GM12801 (cell line): ENCODE data around the gene RRH.

Experiments
- TF ChIP-seq, protein P1 (sequence below): IDR thresholded peaks from one replicate; pipeline ENCODE4 v1.5.1; 2011; ENCODE audit warnings: control low read depth; ENCODE audit not compliant: insufficient read length; ENCODE audit errors: extremely low read depth

The RRH gene

DNA sequence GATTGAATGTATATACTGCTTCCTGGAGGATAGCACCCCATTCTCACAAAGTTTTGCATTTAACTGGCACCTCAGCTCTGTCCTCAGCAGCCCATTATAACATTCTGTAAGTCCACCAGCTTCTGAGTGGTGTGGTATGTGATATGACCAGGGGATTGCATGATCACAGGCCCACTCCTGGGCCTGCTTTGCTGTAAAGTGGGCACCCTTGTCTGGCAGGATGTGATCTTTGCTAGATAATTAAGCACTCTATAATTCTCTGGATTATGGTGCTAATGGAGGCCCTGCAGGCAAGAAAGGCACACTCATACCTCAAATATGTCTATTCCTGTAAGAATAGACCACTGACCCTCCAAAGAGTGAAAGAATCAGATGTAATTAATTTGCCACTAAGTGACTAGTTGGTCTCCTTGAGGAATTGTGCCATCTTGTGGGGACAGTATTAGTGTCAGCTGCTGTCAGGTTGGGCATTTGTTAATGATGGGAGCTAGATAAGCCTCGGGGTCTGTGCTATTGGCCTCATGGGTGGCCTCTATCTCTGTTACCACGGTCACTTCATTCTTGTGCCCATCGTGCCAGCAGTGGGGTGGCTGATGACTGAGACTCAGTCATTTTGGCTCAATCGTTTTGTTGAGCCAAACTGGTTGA is 23.7 kb upstream of the RRH start:
- TF ChIP-seq, protein P1, sequence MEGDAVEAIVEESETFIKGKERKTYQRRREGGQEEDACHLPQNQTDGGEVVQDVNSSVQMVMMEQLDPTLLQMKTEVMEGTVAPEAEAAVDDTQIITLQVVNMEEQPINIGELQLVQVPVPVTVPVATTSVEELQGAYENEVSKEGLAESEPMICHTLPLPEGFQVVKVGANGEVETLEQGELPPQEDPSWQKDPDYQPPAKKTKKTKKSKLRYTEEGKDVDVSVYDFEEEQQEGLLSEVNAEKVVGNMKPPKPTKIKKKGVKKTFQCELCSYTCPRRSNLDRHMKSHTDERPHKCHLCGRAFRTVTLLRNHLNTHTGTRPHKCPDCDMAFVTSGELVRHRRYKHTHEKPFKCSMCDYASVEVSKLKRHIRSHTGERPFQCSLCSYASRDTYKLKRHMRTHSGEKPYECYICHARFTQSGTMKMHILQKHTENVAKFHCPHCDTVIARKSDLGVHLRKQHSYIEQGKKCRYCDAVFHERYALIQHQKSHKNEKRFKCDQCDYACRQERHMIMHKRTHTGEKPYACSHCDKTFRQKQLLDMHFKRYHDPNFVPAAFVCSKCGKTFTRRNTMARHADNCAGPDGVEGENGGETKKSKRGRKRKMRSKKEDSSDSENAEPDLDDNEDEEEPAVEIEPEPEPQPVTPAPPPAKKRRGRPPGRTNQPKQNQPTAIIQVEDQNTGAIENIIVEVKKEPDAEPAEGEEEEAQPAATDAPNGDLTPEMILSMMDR: no peak

DNA sequence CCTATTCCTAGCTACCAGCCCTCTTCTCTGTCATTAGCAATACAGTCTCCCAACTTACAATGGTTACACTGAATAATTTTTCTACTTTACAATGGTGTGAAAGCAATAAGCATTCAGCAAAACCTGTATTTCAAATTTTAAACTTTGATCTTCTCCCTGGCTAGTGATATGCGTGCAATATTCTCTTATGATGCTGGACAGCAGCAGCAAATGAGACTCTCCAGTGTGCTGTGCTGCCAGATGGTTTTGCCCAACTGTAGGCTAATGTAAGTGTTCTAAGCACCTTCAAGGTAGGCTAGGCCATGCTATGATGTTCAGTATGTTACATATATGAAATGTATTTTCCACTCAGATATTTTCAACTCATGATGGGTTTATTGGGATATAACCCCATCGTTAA is 18.1 kb upstream of the RRH start:
- TF ChIP-seq, protein P1: no peak

DNA sequence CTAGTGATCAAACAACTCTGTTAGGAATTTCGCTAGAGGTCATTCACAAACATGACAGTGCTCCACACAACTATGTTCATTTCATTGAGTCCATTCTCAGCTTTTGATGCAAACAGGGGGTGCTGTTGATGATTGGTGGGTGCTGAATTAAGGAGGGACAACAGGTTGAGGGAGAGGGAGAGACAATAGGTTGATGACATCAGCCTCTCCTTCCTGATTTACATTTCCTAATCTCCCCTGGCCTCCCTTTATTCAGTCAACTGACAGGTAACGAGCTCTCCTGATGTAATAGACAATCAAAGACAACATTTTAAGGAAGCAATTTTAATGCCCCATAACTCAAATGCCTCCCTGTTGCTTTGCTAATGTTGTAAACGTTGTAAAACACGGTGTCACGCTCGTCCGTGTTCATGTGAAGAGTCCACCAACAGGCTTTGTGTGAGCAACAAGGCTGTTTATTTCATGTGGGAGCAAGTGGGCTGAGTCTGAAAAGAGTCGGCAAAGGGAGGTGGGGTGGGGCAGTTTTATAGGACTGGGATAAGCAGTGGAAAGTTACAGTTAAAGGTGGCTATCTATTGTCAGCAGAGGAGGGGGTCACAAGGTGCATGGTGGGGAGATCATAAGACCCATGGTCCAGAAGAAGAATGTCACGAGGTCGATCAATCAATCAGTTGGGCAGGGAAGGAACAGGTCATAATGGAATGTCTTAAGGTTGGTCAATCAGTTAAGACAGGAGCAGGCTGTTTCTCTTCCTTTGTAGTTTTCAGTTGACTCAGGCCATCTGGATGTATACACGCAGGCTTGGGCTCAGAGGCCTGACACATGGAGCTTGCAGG is 17.0 kb upstream of the RRH start:
- TF ChIP-seq, protein P1: no peak

DNA sequence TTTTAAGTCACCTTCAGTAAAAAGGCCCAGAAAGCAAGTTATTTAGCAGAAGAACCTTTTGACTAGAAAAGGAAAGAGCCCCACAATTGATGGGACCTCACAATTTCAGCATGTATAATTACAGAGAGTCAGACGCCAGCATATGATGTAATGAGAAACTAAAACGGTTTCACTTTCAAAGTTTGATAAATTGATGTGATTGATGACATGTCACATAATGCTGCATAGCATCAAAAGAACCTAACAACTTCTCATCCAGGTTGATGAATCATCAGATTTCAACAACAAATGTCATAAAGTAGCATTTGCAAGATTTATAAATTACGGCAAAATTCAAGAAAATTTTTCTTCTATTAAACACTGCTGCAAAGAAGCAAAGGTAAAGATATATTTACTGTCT is 16.1 kb upstream of the RRH start:
- TF ChIP-seq, protein P1: no peak

DNA sequence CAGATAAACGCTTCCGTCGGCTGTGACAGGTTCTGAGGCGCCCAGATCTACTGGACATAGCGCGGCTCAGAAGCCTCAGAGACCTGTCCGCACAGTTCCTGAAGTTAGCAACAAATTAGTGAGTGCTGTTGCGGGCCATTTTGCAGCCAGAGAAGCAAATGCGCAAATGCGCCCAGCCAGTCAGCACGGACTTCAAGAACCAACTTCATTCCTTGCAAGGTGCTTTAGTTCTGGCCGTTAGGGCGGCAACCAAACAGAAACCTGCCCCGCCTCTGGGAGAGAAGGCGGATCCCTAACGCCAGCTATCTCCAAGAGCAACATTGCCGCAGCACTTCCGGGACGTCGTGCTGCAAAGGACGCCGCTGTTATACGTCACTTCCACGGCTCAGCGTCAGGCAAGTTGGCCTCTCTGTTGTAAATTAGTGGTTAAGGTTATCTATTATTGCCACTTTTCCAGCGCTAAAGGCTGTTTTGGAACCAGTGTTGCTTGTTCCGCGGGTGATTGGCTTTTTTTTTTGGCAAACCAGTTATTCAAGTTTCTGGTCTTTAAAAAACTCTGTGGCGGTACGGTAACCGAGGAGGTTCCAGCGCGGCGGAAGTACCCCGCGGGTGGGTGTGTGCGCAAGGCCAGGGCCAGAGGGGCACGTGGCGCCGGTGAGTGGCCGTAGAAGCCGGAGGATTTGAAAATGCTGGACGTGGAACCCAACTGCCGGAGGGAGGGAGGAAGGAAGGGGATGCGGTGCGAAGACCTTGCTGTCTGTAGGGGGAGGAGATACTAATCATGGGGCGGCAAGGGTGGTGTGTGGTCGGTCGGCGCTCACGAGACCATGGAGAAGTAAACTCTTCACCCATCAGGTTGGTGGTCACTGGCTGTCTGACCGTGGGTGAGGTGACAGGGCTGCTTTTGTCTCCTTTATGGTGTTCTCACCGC is 12.4 kb upstream of the RRH start, which contains the start of gene GAR1:
TSS of gene GAR1 (plus strand) at position 612 of the 931 bp plus-strand sequence. CDS start 403 bp downstream, outside the sequence.
- TF ChIP-seq, protein P1: no peak

DNA sequence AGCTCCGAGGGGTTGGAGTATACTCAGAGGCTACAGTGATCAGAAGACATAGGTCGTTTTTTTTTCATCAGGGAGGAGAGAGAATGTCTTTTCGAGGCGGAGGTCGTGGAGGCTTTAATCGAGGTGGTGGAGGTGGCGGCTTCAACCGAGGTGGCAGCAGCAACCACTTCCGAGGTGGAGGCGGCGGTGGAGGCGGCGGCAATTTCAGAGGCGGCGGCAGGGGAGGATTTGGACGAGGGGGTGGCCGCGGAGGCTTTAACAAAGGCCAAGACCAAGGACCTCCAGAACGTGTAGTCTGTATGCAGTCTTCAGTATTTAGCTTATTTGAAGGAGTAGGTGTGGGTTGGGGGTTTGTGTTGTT is 11.7 kb upstream of the RRH start:
- TF ChIP-seq, protein P1: no peak

DNA sequence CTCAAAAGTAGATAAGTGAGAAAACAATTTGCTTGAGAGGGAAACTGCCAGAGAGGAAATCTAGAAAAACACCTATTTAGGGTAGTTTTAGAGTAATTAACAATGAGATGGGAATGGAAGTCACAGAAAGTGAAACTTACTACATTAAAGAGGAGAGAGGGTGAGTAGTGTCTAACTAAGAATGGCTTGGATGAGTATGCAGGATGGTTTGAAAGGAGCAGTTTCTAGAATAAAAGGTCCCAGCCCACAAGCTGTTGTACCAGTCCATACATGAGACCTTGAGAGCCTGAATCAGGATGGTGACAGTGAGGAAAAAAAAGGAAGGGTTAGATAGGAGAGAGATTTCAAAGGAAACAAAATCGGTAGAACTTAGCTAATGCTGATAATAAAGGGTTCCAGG is 10.9 kb upstream of the RRH start:
- TF ChIP-seq, protein P1: no peak
